ENCODE measurements around the gene DDX50. TPM values are rescaled to one million over a fixed set of nuclear protein-coding genes. Genes with fewer than 3 reads are reported as not detected.

Gene DDX50
- total RNA-seq, 1 experiment from 2014 or later, result 33.8 TPM

- intact Hi-C loops (cut with micrococcal nuclease; ENCODE audit: unreplicated experiment), result loop anchor here (1.0 to 5.0 kb wide), 3 partner anchors 54 to 429 kb away; partner anchors contain the start of gene SLC25A16
- Histone ChIP-seq H3K27ac (peak within 1 kb of the TSS; percentile 86), H3K4me3 (peak within 1 kb of the TSS; percentile 85), H4K20me1 (ENCODE audit: insufficient read depth) (peaks cover 39% of the 10 kb centered on the region), H3K36me3 (ENCODE audit: low read depth) (peaks cover 35% of the 10 kb centered on the region), H3K9me2 (ENCODE audit: insufficient read depth) (no peaks in the 10 kb centered on the region; the same call in 1 of the 2 replicates), H3K9me3 (ENCODE audit: insufficient read depth, low read depth) (no peaks in the 10 kb centered on the region), H2AFZ (peak within 1 kb of the TSS; percentile 86), H3K27me3 (ENCODE audit: insufficient read depth, low read depth) (no peaks in the 10 kb centered on the region), H3F3A (ENCODE audit: insufficient read depth, low read depth) (peaks cover 42% of the 10 kb centered on the region), H3K79me2 (ENCODE audit: low read depth) (peaks cover 57% of the 10 kb centered on the region), H3K4me2 (peak within 1 kb of the TSS; percentile 90), H3K4me1 (replicated peaks; ENCODE audit: insufficient read depth) (peaks cover 29% of the 10 kb centered on the region)
- ChIA-PET POLR2A (ENCODE audit: unreplicated experiment) (interaction anchor here (0.6 kb wide), 2 partner anchors 624 to 1856 kb away, joined by 4 to 22 read pairs; partner anchors contain the start of gene HNRNPH3), CTCF (interaction anchor here (0.5 kb wide), 1 partner anchor 132 kb away, joined by 3 read pairs; the partner anchor contains the start of gene SRGN)
- BruUV-seq (replicated peaks), result TSS peak; percentile 38
- TF ChIP-seq CTCF (conservative IDR thresholded peaks at IDR 0.05) (peak; percentile 81), EZH2 (IDR thresholded peaks at IDR 0.05; ENCODE audit: low read depth) (no peak)
- DNase-seq, result peak; percentile 88 to 92
These were observed 54.9 kb downstream of the DDX50 start, which contains the start of gene DDX21 for GRCh38 chr10:68955832-68956532. TSS of gene DDX21 (plus strand) at chr10:68956170. CDS start at chr10:68956226, 56 bp downstream.

- TF ChIP-seq EZH2 (IDR thresholded peaks at IDR 0.05; ENCODE audit: low read depth), result no peak
- TF ChIP-seq CTCF (conservative IDR thresholded peaks at IDR 0.05), result no peak
- Histone ChIP-seq H3K9me2 (ENCODE audit: insufficient read depth) (no peaks in the 10 kb centered on the region; the same call in 1 of the 2 replicates), H3K27ac (peak overlapping the region; percentile 86), H3K4me1 (replicated peaks; ENCODE audit: insufficient read depth) (peaks cover 29% of the 10 kb centered on the region), H3K4me2 (peak overlapping the region; percentile 90), H3K36me3 (ENCODE audit: low read depth) (peaks cover 48% of the 10 kb centered on the region), H3F3A (ENCODE audit: insufficient read depth, low read depth) (peaks cover 48% of the 10 kb centered on the region), H3K27me3 (ENCODE audit: insufficient read depth, low read depth) (no peaks in the 10 kb centered on the region), H3K9me3 (ENCODE audit: insufficient read depth, low read depth) (no peaks in the 10 kb centered on the region), H3K79me2 (ENCODE audit: low read depth) (peaks cover 70% of the 10 kb centered on the region), H3K4me3 (peak overlapping the region; percentile 85), H2AFZ (peak overlapping the region; percentile 86; the same call in 1 of the 2 replicates), H4K20me1 (ENCODE audit: insufficient read depth) (peaks cover 52% of the 10 kb centered on the region)
- ChIA-PET CTCF (interaction anchor here (0.5 kb wide), 1 partner anchor 609 kb away, joined by 6 read pairs; no protein-coding TSS in a partner anchor), POLR2A (ENCODE audit: unreplicated experiment) (interaction anchor here (0.5 kb wide), 1 partner anchor 511 kb away, joined by 3 read pairs; no protein-coding TSS in a partner anchor)
- DNase-seq, result no peak
- intact Hi-C loops (cut with micrococcal nuclease; ENCODE audit: unreplicated experiment), result loop anchor here (5.0 kb wide), 1 partner anchor 430 kb away; the partner anchor contains the start of gene SLC25A16
- BruUV-seq (replicated peaks), result no TSS peak
These were observed 56.1 kb downstream of the DDX50 start for GRCh38 chr10:68957284-68957615.

- Histone ChIP-seq H3K4me2 (peak overlapping the region; percentile 90), H3K79me2 (ENCODE audit: low read depth) (peaks cover 74% of the 10 kb centered on the region), H4K20me1 (ENCODE audit: insufficient read depth) (peaks cover 56% of the 10 kb centered on the region), H2AFZ (no peak overlapping the region), H3K4me1 (replicated peaks; ENCODE audit: insufficient read depth) (peaks cover 29% of the 10 kb centered on the region), H3K4me3 (peak overlapping the region; percentile 85), H3K9me2 (ENCODE audit: insufficient read depth) (no peaks in the 10 kb centered on the region; the same call in 1 of the 2 replicates), H3K9me3 (ENCODE audit: insufficient read depth, low read depth) (no peaks in the 10 kb centered on the region), H3F3A (ENCODE audit: insufficient read depth, low read depth) (peaks cover 52% of the 10 kb centered on the region), H3K27me3 (ENCODE audit: insufficient read depth, low read depth) (no peaks in the 10 kb centered on the region), H3K27ac (peak overlapping the region; percentile 86), H3K36me3 (ENCODE audit: low read depth) (peaks cover 52% of the 10 kb centered on the region)
- POLR2A ChIA-PET (ENCODE audit: unreplicated experiment), result interaction anchor here (0.5 to 0.6 kb wide), 2 partner anchors 511 to 1189 kb away, joined by 3 read pairs; partner anchors contain the start of gene TYSND1
- intact Hi-C loops (cut with micrococcal nuclease; ENCODE audit: unreplicated experiment), result loop anchor here (5.0 kb wide), 1 partner anchor 430 kb away; the partner anchor contains the start of gene SLC25A16
- TF ChIP-seq EZH2 (IDR thresholded peaks at IDR 0.05; ENCODE audit: low read depth), result no peak
- TF ChIP-seq CTCF (conservative IDR thresholded peaks at IDR 0.05), result no peak
- CTCF ChIA-PET, result interaction anchor here (0.5 kb wide), 1 partner anchor 609 kb away, joined by 6 read pairs; no protein-coding TSS in a partner anchor
- no TSS peak for BruUV-seq (replicated peaks)
- no peak for DNase-seq
These were observed 56.5 kb downstream of the DDX50 start for GRCh38 chr10:68957654-68958053.
